ENCODE results near the gene SEC61G.

The SEC61G gene

GRCh38 chr7:54758702-54759592 is at the start of gene SEC61G:
TSS of gene SEC61G (minus strand) at chr7:54759211. CDS start at chr7:54757588, 1,623 bp downstream.
- no peaks in the 10 kb centered on the region for H3K9me3 ChIP-seq (ENCODE audit: control insufficient read depth, low read length)
- H3K36me3 ChIP-seq (ENCODE audit: control insufficient read depth, insufficient read depth, low read length, severe bottlenecking), result peaks cover 21% of the 10 kb centered on the region
- peak within 1 kb of the TSS; percentile 100 for H3K9ac ChIP-seq (ENCODE audit: low read length)
- peak; percentile 99 for DNase-seq (ENCODE audit: low read depth)
- peaks cover 42% of the 10 kb centered on the region for H3K4me1 ChIP-seq (ENCODE audit: control insufficient read depth, insufficient read depth, low read length)
- H3K4me3 ChIP-seq (ENCODE audit: low read length), result peak within 1 kb of the TSS; percentile 95
- no peaks in the 10 kb centered on the region for H3K27me3 ChIP-seq (replicated peaks; ENCODE audit: control insufficient read depth, insufficient read depth, low read length)

DNA sequence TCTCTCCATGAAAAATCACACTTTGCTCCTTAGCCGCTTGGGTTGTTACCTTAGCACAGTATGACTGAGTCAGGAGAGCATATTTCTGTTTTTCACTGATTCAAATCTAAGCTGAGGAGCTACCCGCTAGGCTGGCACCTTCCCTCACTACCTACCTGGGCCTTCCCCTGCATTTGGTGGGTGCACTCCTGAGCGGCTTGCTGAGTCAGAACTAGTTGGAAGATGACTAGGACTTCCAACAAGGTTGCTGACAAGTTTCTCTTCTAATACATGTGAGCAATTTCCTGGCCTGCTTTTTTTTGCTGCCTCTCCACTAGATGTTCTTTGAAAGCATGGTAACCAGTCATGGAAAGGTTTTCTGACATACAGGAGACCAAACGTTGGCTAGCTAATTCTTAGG is 43.8 kb upstream of the SEC61G start:
- H3K9ac ChIP-seq (ENCODE audit: low read length), result no peak overlapping the region
- H3K27me3 ChIP-seq (replicated peaks; ENCODE audit: control insufficient read depth, insufficient read depth, low read length), result peaks cover 4% of the 10 kb centered on the region
- H3K36me3 ChIP-seq (ENCODE audit: control insufficient read depth, insufficient read depth, low read length, severe bottlenecking), result no peaks in the 10 kb centered on the region
- no peak overlapping the region for H3K4me3 ChIP-seq (ENCODE audit: low read length)
- H3K9me3 ChIP-seq (ENCODE audit: control insufficient read depth, low read length), result no peaks in the 10 kb centered on the region
- no peak for DNase-seq (ENCODE audit: low read depth)
- no peaks in the 10 kb centered on the region for H3K4me1 ChIP-seq (ENCODE audit: control insufficient read depth, insufficient read depth, low read length)

GRCh38 chr7:54802114-54802513 is 43.1 kb upstream of the SEC61G start:
- H3K4me1 ChIP-seq (ENCODE audit: control insufficient read depth, insufficient read depth, low read length), result no peaks in the 10 kb centered on the region
- H3K9ac ChIP-seq (ENCODE audit: low read length), result no peak overlapping the region
- DNase-seq (ENCODE audit: low read depth), result no peak
- H3K27me3 ChIP-seq (replicated peaks; ENCODE audit: control insufficient read depth, insufficient read depth, low read length), result peaks cover 4% of the 10 kb centered on the region
- no peaks in the 10 kb centered on the region for H3K36me3 ChIP-seq (ENCODE audit: control insufficient read depth, insufficient read depth, low read length, severe bottlenecking)
- no peaks in the 10 kb centered on the region for H3K9me3 ChIP-seq (ENCODE audit: control insufficient read depth, low read length)
- no peak overlapping the region for H3K4me3 ChIP-seq (ENCODE audit: low read length)

DNA sequence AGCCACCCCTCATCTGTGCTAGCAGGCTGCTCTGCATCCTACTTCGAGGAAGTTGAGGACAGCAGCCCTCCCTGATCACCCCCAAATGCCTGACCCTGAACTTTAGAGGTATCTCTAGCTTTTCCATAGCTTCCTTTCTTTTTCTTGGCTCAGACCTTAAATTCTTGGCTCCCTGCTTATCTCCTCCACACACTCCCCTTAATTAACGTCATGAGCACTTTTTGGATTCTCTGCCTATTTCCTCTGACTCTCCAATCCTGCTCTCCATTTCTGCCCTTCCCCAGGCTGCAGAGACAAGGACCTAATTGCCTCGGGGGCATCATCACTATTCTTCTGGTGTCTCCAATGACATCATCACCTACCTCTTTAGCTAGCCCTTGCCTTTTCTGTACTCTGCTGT is 40.8 kb upstream of the SEC61G start:
- H3K27me3 ChIP-seq (replicated peaks; ENCODE audit: control insufficient read depth, insufficient read depth, low read length), result peaks cover 4% of the 10 kb centered on the region
- H3K36me3 ChIP-seq (ENCODE audit: control insufficient read depth, insufficient read depth, low read length, severe bottlenecking), result no peaks in the 10 kb centered on the region
- no peak overlapping the region for H3K4me3 ChIP-seq (ENCODE audit: low read length)
- peaks cover 9% of the 10 kb centered on the region for H3K4me1 ChIP-seq (ENCODE audit: control insufficient read depth, insufficient read depth, low read length)
- no peak for DNase-seq (ENCODE audit: low read depth)
- no peaks in the 10 kb centered on the region for H3K9me3 ChIP-seq (ENCODE audit: control insufficient read depth, low read length)
- no peak overlapping the region for H3K9ac ChIP-seq (ENCODE audit: low read length)

DNA sequence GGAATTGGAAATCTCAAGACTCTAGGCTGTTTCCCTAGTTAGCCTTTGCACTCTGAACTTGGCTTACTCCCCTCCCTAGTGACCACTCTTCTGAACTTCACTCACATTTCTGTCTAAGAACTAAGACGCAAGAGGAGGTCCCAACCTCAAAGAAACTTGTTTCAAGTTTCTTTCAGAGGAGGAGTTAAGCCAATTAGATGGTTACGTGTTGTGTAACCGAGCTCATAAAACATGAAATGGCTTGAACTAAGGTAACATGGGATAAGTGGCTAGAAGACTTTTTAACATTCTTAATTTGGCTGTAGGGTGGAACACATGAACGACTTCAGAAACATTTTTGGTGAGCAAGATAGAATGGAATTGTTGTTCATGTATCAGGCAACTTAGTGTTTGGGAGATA is 39.5 kb upstream of the SEC61G start:
- Histone ChIP-seq H3K27me3 (replicated peaks; ENCODE audit: control insufficient read depth, insufficient read depth, low read length) (peaks cover 4% of the 10 kb centered on the region), H3K4me3 (ENCODE audit: low read length) (no peak overlapping the region), H3K9me3 (ENCODE audit: control insufficient read depth, low read length) (no peaks in the 10 kb centered on the region), H3K4me1 (ENCODE audit: control insufficient read depth, insufficient read depth, low read length) (peaks cover 9% of the 10 kb centered on the region), H3K36me3 (ENCODE audit: control insufficient read depth, insufficient read depth, low read length, severe bottlenecking) (no peaks in the 10 kb centered on the region), H3K9ac (ENCODE audit: low read length) (no peak overlapping the region)
- DNase-seq (ENCODE audit: low read depth), result no peak

DNA sequence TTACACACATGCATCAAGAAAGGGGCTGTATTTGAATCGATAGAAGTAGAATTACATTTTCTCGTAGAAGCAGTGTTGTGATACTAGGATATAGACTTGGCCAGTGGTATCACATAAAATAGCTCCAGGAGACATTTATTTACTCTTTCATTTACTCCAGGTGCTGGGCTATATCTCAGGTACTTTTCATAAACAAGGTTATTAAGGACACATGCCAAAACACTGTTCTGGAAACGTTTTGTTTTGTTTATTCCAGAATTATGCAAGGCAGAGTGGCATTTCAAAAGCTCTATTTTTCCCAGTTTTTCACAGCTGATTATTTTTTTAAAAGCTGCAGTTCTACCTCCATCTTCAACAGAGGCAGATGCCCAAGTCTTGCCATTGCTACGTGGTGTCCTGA is 37.8 kb upstream of the SEC61G start:
- H3K36me3 ChIP-seq (ENCODE audit: control insufficient read depth, insufficient read depth, low read length, severe bottlenecking), result no peaks in the 10 kb centered on the region

DNA sequence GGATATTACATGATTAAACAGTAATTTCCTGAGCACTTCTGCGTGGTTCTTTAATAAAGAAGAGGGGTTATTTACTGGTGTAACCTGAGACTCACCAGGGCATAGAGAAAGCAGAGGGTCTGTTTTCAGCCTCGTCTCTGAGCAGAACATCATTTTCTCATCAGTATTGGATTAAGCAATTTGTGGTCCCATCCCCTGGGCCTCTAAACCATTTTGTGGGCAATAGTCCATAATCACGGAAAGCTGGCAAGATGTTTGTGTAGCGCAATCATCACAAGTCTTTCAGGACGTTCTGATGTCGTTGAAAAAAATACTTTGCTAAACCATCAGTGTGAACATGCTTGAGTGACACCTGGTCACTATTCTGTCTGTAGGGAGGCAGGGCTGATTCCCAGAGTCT is 37.1 kb upstream of the SEC61G start:
- no peak overlapping the region for H3K9ac ChIP-seq (ENCODE audit: low read length)
- peak; percentile 18 for DNase-seq (ENCODE audit: low read depth)
- no peaks in the 10 kb centered on the region for H3K36me3 ChIP-seq (ENCODE audit: control insufficient read depth, insufficient read depth, low read length, severe bottlenecking)
- H3K4me1 ChIP-seq (ENCODE audit: control insufficient read depth, insufficient read depth, low read length), result peaks cover 9% of the 10 kb centered on the region
- no peak overlapping the region for H3K4me3 ChIP-seq (ENCODE audit: low read length)
- H3K27me3 ChIP-seq (replicated peaks; ENCODE audit: control insufficient read depth, insufficient read depth, low read length), result peaks cover 4% of the 10 kb centered on the region
- H3K9me3 ChIP-seq (ENCODE audit: control insufficient read depth, low read length), result no peaks in the 10 kb centered on the region

More for the DNA sequence above, 37.8 kb upstream of the SEC61G start:
- Histone ChIP-seq H3K4me3 (ENCODE audit: low read length) (no peak overlapping the region), H3K9me3 (ENCODE audit: control insufficient read depth, low read length) (no peaks in the 10 kb centered on the region), H3K4me1 (ENCODE audit: control insufficient read depth, insufficient read depth, low read length) (peaks cover 9% of the 10 kb centered on the region), H3K27me3 (replicated peaks; ENCODE audit: control insufficient read depth, insufficient read depth, low read length) (peaks cover 4% of the 10 kb centered on the region), H3K9ac (ENCODE audit: low read length) (no peak overlapping the region)
- DNase-seq (ENCODE audit: low read depth), result no peak

- no peak for DNase-seq (ENCODE audit: low read depth)
- Histone ChIP-seq H3K4me3 (ENCODE audit: low read length) (no peak overlapping the region), H3K4me1 (ENCODE audit: control insufficient read depth, insufficient read depth, low read length) (peaks cover 13% of the 10 kb centered on the region), H3K27me3 (replicated peaks; ENCODE audit: control insufficient read depth, insufficient read depth, low read length) (no peaks in the 10 kb centered on the region), H3K9me3 (ENCODE audit: control insufficient read depth, low read length) (no peaks in the 10 kb centered on the region), H3K36me3 (ENCODE audit: control insufficient read depth, insufficient read depth, low read length, severe bottlenecking) (no peaks in the 10 kb centered on the region), H3K9ac (ENCODE audit: low read length) (no peak overlapping the region)
These were observed 33.4 kb upstream of the SEC61G start for GRCh38 chr7:54792383-54792782.

GRCh38 chr7:54788664-54789063 is 29.7 kb upstream of the SEC61G start:
- H3K9me3 ChIP-seq (ENCODE audit: control insufficient read depth, low read length), result no peaks in the 10 kb centered on the region
- no peak overlapping the region for H3K9ac ChIP-seq (ENCODE audit: low read length)
- H3K4me3 ChIP-seq (ENCODE audit: low read length), result no peak overlapping the region
- DNase-seq (ENCODE audit: low read depth), result peak; percentile 87
- H3K27me3 ChIP-seq (replicated peaks; ENCODE audit: control insufficient read depth, insufficient read depth, low read length), result no peaks in the 10 kb centered on the region
- H3K36me3 ChIP-seq (ENCODE audit: control insufficient read depth, insufficient read depth, low read length, severe bottlenecking), result no peaks in the 10 kb centered on the region
- peaks cover 3% of the 10 kb centered on the region for H3K4me1 ChIP-seq (ENCODE audit: control insufficient read depth, insufficient read depth, low read length)

- H3K9ac ChIP-seq (ENCODE audit: low read length), result no peak overlapping the region
- DNase-seq (ENCODE audit: low read depth), result no peak
- no peak overlapping the region for H3K4me3 ChIP-seq (ENCODE audit: low read length)
- H3K36me3 ChIP-seq (ENCODE audit: control insufficient read depth, insufficient read depth, low read length, severe bottlenecking), result no peaks in the 10 kb centered on the region
- H3K4me1 ChIP-seq (ENCODE audit: control insufficient read depth, insufficient read depth, low read length), result peaks cover 3% of the 10 kb centered on the region
- no peaks in the 10 kb centered on the region for H3K9me3 ChIP-seq (ENCODE audit: control insufficient read depth, low read length)
- H3K27me3 ChIP-seq (replicated peaks; ENCODE audit: control insufficient read depth, insufficient read depth, low read length), result no peaks in the 10 kb centered on the region
These were observed 26.2 kb upstream of the SEC61G start for GRCh38 chr7:54785261-54785660.

- Histone ChIP-seq H3K27me3 (replicated peaks; ENCODE audit: control insufficient read depth, insufficient read depth, low read length) (no peaks in the 10 kb centered on the region), H3K9ac (ENCODE audit: low read length) (no peak overlapping the region), H3K9me3 (ENCODE audit: control insufficient read depth, low read length) (no peaks in the 10 kb centered on the region), H3K4me1 (ENCODE audit: control insufficient read depth, insufficient read depth, low read length) (peaks cover 3% of the 10 kb centered on the region), H3K4me3 (ENCODE audit: low read length) (no peak overlapping the region), H3K36me3 (ENCODE audit: control insufficient read depth, insufficient read depth, low read length, severe bottlenecking) (no peaks in the 10 kb centered on the region)
- no peak for DNase-seq (ENCODE audit: low read depth)
These were observed 24.9 kb upstream of the SEC61G start for GRCh38 chr7:54783952-54784351.
